Stimulated activated naive CD4-positive, alpha-beta T cell (primary cell): Measurements from ENCODE around the gene PMP22.
"Not testable (repeated sequence)": the region's sequence is repeated elsewhere in the genome, so short reads cannot be mapped to it uniquely, and the experiment has no call there.

Experiments used
- DNase-seq, 6 experiments: peaks; one replicate each; lab custom pipeline; 2025; lab: John Stamatoyannopoulos, UW

The PMP22 gene

DNA sequence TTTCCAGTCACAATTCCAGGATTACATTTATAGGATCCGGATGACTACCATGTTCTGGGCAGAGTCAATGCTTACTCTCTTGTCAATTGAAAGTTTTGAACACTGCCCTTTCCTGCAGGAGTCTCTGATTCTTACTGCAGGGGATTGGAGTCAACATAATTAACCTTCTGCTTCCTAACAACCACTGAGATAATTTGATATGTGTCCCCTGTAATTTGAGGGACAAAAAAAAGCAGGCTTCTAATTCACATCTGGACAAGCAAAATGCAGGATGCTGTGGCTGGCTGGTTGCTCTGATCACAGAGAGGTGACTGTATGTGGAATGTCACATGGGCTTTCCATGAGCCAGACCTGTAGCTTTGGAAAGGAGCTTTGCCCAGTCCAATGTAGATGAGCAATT lies 54.9 kb downstream of the PMP22 start:
- DNase-seq: no peak

DNA sequence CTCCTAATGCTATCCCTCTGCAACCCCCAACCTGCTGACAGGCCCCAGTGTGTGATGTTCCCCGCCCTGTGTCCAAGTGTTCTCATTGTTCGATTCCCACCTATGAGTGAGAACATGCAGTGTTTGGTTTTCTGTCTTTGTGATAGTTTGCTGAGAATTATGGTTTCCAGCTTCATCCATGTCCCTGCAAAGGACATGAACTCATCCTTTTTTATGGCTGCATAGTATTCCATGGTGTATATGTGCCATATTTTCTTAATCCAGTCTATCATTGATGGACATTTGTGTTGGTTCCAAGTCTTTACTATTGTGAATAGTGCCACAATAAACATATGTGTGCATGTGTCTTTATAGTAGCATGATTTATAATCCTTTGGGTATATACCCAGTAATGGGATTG lies 62.1 kb downstream of the PMP22 start:
- not testable (repeated sequence) for DNase-seq

DNA sequence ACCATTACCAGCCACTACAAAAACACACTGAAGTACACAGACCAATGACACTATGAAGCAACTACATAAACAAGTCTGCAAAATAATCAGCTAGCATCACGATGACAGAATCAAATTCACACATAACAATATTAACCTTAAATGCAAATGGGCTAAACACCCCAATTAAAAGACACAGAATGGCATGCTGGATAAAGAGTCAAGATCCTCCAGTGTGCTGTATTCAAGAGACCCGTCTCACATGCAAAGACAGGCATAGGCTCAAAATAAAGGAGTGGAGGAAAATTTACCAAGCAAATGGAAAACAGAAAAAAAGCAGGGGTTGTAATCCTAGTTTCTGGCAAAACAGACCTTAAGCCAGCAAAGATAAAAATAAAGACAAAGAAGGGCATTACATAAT lies 64.6 kb downstream of the PMP22 start:
- not testable (repeated sequence) for DNase-seq

DNA sequence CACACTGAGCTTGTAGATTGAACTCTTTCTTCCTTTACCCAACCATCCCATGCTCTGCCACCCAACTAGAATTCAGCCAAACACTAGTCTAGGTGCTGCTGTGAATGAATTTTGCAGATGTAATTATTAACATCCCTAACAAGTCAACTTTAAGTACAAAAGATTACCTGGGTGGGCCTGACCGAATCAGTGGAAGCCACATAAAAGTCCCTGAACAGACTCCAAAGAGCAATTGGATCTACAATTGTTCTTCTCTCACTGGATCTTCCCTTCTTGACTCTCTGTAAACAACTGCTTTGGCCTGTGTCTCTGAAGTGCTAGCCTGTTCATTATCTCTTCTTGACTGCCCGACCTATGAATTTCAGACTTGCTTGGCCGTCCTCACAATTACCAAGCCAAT lies 67.9 kb downstream of the PMP22 start:
- DNase-seq: no peak

DNA sequence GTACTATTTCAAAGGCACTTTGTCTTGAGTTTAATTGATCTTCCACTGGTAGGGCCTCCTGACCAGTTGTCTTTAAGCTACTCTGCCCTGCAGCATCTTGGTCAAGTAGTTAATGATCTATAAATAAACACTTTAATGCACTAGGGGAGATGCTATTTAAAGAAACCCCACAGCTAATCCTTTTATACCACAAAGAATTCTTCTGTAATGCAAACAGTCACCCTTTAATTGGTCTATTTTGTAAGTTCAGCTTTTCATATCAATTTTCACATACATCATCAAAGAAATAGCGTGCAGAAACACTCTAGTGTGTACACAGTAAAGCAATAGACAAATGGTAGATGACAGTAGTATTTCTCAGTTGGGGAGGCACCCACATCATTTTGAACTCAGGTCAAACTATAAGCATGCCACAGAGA lies 70.3 kb downstream of the PMP22 start:
- no peak for DNase-seq

DNA sequence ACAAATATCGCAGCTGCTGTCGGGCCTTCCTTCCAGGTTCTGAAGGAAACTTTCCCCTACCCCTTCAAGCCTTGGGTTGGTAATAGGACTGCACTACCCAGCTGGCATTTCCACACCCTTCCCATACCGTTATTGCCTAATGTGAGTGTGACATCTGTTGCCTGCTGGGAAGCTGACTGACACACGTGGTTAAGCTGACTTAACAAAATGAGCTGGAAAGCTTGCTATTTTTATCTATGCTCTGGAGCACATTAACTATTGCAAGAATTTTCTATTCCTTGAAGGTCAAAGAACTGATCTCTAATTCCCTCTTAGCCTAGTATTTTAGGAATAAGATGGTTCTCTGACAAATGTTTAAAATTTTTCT lies 79.5 kb downstream of the PMP22 start:
- no peak for DNase-seq

DNA sequence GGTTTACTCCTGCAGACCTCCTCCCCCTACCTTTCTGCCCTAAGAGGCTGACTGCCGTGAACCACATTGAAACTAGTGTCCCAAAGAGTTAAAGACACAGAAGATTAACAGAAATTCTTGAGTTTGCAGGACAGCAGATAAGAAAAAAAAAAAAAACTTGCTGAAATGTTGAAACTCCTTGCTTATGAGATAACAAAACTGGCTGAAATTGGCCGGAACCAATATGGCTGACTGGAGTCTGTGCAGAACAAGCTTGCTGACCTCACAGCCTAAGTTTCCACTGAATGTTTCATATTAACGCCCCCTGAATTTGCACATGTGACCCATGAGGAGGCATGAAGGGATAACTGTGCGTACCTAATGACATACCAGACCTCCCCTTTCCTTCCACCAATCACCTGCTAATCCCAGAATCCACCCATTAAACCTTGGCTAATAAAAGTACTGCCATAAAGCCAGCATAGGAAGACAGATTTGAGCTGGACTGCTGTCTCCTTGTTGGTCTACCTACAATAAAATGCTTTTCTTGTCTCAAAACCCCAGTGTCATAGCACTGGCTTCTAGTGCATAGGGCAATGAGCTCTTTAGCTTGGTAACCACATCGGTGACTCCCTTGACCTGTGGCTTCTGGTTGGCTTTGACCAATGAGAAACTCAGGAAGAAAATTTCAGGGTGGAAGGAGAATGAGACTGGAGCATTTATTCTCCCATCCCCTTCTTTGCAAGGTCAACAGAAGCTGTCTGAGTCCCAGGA lies 80.1 kb downstream of the PMP22 start:
- DNase-seq: no peak

DNA sequence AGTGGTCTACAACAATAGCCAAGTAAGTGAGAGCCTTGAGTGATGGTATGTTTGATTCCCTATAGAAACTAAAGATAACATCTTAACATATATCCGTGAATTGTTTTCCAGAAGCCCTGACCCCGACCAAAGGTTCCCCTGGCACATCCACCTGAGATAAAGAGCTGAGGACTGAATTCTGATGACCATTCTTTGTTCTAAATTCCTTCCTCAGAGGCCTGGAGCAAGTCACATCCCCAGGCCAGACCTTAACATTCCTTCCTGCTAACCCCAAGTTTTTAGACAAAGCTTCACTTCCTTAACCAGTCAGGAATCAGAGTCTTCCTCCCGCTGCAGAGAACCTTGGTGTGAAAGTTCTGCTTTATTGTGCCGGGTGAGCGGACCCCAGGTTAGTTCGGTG lies 83.3 kb downstream of the PMP22 start:
- no peak for DNase-seq

DNA sequence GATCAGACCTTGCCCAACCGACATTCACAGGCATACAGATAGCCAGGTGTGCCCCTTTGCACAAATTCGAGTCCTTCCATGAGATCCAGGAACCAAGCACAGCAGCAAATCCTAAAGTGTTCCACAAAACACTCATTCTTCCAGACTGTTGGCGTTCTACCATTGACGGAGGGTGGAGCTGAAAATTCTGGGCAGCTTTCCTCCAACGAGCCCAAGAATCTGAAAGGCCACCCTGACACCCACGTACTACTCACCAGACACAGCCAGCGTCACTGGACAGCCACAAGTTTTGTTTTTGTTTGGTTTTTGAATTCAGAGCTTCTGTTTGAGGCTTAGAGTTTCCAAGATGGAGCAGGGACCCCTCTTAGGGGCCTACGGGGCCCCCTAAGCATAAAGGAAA lies 83.8 kb downstream of the PMP22 start:
- DNase-seq: no peak

DNA sequence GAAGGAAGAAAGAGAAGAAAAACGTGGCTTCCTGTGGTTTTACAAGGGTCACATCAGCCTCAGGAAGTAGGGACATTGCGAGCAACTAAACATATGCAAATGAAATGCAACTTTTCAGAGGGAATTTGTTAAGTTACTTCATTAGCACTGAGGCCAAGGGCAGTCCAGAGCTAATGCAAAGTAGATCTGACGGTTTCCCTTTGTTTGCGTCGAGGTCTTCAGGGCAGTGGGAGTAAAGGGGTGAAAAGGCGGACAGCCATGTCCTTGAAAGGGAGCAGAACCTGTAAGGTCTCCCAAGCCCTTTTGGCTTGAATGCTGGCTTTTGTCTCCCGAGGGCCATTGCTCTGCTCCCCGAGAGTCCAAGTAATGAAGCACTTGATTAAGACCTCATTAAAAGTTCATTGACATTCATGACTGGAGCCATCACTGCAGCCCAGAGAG lies 85.0 kb downstream of the PMP22 start:
- DNase-seq: no peak
